HG02885 (cell line): Measurements from ENCODE around the gene GRK1.

ENCODE experiments used
- ATAC-seq: cut with Tn5 transposase; IDR thresholded peaks from one replicate; pipeline ENCODE4 v1.9.1; 2021; ENCODE audit warnings: mild to moderate bottlenecking; ENCODE audit not compliant: unreplicated experiment, poor library complexity

Gene GRK1

GRCh38 chr13:113768018-113768905 is 101.2 kb downstream of the GRK1 start:
- no peak for ATAC-seq

- ATAC-seq: no peak
Measured at GRCh38 chr13:113769106-113769505, 102.1 kb downstream of the GRK1 start.

GRCh38 chr13:113769881-113770280 is 102.9 kb downstream of the GRK1 start:
- ATAC-seq: no peak

- no peak for ATAC-seq
Measured at GRCh38 chr13:113770441-113770840, 103.4 kb downstream of the GRK1 start.

GRCh38 chr13:113770937-113771336 is 103.9 kb downstream of the GRK1 start:
- ATAC-seq: no peak

- no peak for ATAC-seq
Measured at GRCh38 chr13:113771709-113772331, 104.8 kb downstream of the GRK1 start.

- ATAC-seq: no peak
Measured at GRCh38 chr13:113774177-113775107, 107.4 kb downstream of the GRK1 start.

GRCh38 chr13:113775451-113776145 is 108.6 kb downstream of the GRK1 start:
- no peak for ATAC-seq

- ATAC-seq: no peak
Measured at GRCh38 chr13:113776231-113777125, 109.5 kb downstream of the GRK1 start.

GRCh38 chr13:113777311-113778260 is 110.6 kb downstream of the GRK1 start:
- no peak for ATAC-seq

- ATAC-seq: no peak
Measured at GRCh38 chr13:113781571-113781970, 114.6 kb downstream of the GRK1 start.

- no peak for ATAC-seq
Measured at GRCh38 chr13:113782472-113782871, 115.5 kb downstream of the GRK1 start.

GRCh38 chr13:113783200-113783881 is 116.3 kb downstream of the GRK1 start:
- no peak for ATAC-seq

GRCh38 chr13:113783966-113784644 is 117.1 kb downstream of the GRK1 start:
- ATAC-seq: no peak

- no peak for ATAC-seq
Measured at GRCh38 chr13:113784645-113785024, 117.6 kb downstream of the GRK1 start.

GRCh38 chr13:113785051-113786010 is 118.3 kb downstream of the GRK1 start:
- ATAC-seq: no peak
